ENCODE results near the gene NT5C3A. TPM values are rescaled to one million over a fixed set of nuclear protein-coding genes. Genes with fewer than 3 reads are reported as not detected.
A peak's percentile ranks its signal among the peaks of the same experiment; 100 is the strongest.
"Not testable (repeated sequence)": the region's sequence is repeated elsewhere in the genome, so short reads cannot be mapped to it uniquely, and the experiment has no call there.

The NT5C3A gene
- 10 to 100 TPM; 55.2 to 64.5 TPM for total RNA-seq

DNA sequence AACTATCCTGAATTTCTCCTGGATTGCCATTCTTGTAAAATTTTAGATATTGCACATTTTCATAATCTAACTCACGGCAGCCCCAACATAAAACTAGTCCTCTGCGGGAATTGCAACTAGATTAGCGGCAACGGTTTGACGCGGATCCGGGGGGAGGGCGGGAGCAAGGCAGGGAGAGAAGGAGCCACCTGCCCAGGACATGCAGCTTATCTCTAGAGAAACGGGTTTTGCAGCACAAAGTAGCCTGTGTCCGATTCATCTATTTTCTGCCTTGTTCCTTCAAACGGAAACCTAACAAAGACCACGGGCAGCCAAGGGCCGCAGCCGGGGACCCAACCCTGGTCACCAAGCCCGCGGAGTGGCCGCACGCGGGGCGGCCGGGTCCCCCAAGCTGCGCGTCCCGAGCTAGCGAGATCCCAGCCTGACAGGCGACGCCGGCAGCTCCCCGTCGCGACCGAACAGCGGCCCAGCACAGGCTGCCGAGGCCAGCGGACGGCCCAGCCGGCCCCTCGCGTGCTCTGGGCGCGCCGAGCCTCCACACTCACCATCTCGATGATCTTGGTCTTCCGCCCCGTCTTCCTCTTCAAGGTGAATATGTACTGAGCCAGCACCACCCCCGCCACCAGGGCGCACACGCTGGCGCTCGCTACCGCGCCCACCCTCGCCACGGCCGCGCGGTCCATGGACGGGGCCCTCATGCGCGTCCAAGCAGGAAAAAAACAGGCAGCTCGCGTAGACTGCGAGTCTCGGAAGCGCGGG is at the start of gene NT5C3A:
Gene NT5C3A, minus strand, starts transcription at position 754 of the 759 bp plus-strand sequence. Its CDS starts 71 bp downstream, at position 683.
- peaks cover 14% of the 10 kb centered on the region for H3K27me3 Mint-ChIP-seq
- POLR2A ChIA-PET: interaction anchor here (1.1 kb wide), 1 partner anchor 22 kb away, joined by 3 read pairs; no protein-coding TSS in a partner anchor
- CTCF ChIA-PET: interaction anchor here (0.6 to 4.2 kb wide), 7 partner anchors 9 to 67 kb away, joined by 3 to 16 read pairs (median 4); no protein-coding TSS in a partner anchor
- H3K9me3 Mint-ChIP-seq: peaks cover 12% of the 10 kb centered on the region
- DNase-seq: peak; percentile 35
- peak within 1 kb of the TSS; percentile 98 for H3K4me3 Mint-ChIP-seq
- H3K36me3 Mint-ChIP-seq (ENCODE audit: low read depth): peaks cover 18% of the 10 kb centered on the region
- H3K27ac Mint-ChIP-seq: peak within 1 kb of the TSS; percentile 95
- peaks cover 48% of the 10 kb centered on the region for H3K4me1 Mint-ChIP-seq

GRCh38 chr7:33111614-33112013 is 49.0 kb upstream of the NT5C3A start:
- Mint-ChIP-seq H3K36me3 (ENCODE audit: low read depth) (no peaks in the 10 kb centered on the region), H3K4me3 (no peak overlapping the region), H3K27ac (no peak overlapping the region), H3K27me3 (peaks cover 44% of the 10 kb centered on the region), H3K9me3 (no peaks in the 10 kb centered on the region), H3K4me1 (peaks cover 27% of the 10 kb centered on the region)
- no peak for DNase-seq
- ChIA-PET POLR2A (no interaction called here), CTCF (interaction anchor here (1.1 to 1.3 kb wide), 2 partner anchors 9 to 17 kb away, joined by 3 to 4 read pairs; no protein-coding TSS in a partner anchor)

DNA sequence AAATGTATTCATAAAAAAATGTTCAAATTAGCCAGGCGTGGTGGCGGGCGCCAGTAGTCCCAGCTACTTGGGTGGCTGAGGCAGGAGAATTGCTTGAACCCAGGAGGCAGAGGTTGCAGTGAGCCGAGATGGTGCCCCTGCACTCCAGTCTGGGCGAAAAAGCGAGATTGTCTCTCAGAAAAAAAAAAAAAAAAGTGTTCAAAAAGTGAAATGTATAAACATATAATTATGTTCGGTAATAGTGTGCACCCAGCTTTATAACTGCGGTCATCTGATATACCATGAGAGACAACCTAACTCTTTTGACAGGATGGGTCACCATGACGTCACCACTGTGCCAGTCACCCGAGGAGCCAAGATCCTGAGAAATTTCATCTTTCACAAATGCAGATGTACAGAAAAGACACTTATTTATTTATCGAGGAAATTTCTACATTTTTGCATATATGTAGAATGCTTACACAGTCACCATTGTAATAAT is 47.2 kb upstream of the NT5C3A start:
- CTCF ChIA-PET: interaction anchor here (0.6 to 2.1 kb wide), 8 partner anchors 11 to 148 kb away, joined by 3 to 11 read pairs (median 4); partner anchors contain the start of gene NT5C3A
- no peak overlapping the region for H3K27ac Mint-ChIP-seq
- H3K4me1 Mint-ChIP-seq: peaks cover 38% of the 10 kb centered on the region
- peak overlapping the region; percentile 66 for H3K4me3 Mint-ChIP-seq
- no peak for DNase-seq
- no peaks in the 10 kb centered on the region for H3K36me3 Mint-ChIP-seq (ENCODE audit: low read depth)
- POLR2A ChIA-PET: no interaction called here
- no peaks in the 10 kb centered on the region for H3K9me3 Mint-ChIP-seq
- peaks cover 30% of the 10 kb centered on the region for H3K27me3 Mint-ChIP-seq

DNA sequence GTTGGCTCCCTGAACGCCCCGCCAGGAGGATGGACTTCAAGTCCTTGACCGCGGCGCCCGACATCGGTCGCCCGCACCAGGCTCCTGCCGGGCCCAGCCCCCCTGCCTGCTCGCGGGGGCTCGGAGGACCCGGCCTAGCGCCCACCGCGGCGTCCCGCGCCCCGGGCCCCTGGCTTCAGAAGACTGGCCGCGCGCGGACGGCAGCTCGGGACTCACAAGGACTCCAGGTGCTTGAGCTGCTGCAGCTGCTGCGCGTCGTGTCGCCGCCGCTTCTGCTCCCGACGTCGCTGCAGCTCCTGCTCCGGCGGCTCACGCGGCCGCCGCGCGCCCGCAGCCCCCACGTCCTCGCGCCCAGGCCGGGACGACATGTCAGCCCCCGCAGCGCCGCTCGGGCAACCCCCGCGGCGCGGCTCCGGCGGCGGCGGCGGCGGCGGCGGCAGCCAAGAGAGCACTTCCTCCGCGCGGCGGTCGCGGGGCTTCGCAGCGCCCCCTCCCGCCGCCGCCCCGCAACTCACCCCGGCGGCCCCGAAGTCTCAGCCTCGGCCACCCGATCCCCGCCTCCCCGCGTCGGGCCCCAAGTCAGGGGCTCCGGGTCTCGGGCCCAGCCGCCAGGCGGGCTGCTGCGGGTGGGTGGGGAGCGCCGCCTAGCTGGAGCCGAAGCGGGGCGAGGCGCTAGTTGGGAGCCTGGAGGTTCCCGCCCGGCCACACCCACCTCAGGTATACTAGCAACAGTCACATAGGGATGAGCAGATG is 46.6 kb upstream of the NT5C3A start, which contains the start of gene RP9:
Gene RP9, minus strand, starts transcription at position 400 of the 753 bp plus-strand sequence. Its CDS starts 32 bp downstream, at position 368.
- Mint-ChIP-seq H3K27me3 (peaks cover 30% of the 10 kb centered on the region), H3K9me3 (no peaks in the 10 kb centered on the region), H3K27ac (peak within 1 kb of the TSS; percentile 10), H3K36me3 (ENCODE audit: low read depth) (no peaks in the 10 kb centered on the region), H3K4me3 (peak within 1 kb of the TSS; percentile 82), H3K4me1 (peaks cover 40% of the 10 kb centered on the region)
- POLR2A ChIA-PET: no interaction called here
- CTCF ChIA-PET: interaction anchor here (0.6 to 2.1 kb wide), 12 partner anchors 11 to 308 kb away, joined by 3 to 11 read pairs (median 3); partner anchors contain the start of gene NT5C3A
- peak; percentile 74 for DNase-seq

GRCh38 chr7:33108554-33109004 is 46.0 kb upstream of the NT5C3A start:
- Mint-ChIP-seq H3K9me3 (no peaks in the 10 kb centered on the region), H3K27me3 (peaks cover 29% of the 10 kb centered on the region), H3K4me3 (peak overlapping the region; percentile 82), H3K4me1 (peaks cover 43% of the 10 kb centered on the region), H3K27ac (peak overlapping the region; percentile 10), H3K36me3 (ENCODE audit: low read depth) (no peaks in the 10 kb centered on the region)
- ChIA-PET POLR2A (interaction anchor here (0.6 to 1.5 kb wide), 2 partner anchors 219 to 262 kb away, joined by 3 to 5 read pairs; no protein-coding TSS in a partner anchor), CTCF (interaction anchor here (0.6 to 2.1 kb wide), 15 partner anchors 9 to 347 kb away, joined by 3 to 5 read pairs (median 3); no protein-coding TSS in a partner anchor)
- peak; percentile 24 for DNase-seq

GRCh38 chr7:33107136-33108066 is 44.8 kb upstream of the NT5C3A start:
- peaks cover 43% of the 10 kb centered on the region for H3K4me1 Mint-ChIP-seq
- no peaks in the 10 kb centered on the region for H3K9me3 Mint-ChIP-seq
- ChIA-PET POLR2A (interaction anchor here (1.5 kb wide), 1 partner anchor 261 kb away, joined by 3 read pairs; no protein-coding TSS in a partner anchor), CTCF (interaction anchor here (0.6 to 2.1 kb wide), 18 partner anchors 8 to 346 kb away, joined by 3 to 4 read pairs (median 3); no protein-coding TSS in a partner anchor)
- peak overlapping the region; percentile 50 for H3K27ac Mint-ChIP-seq
- peaks cover 24% of the 10 kb centered on the region for H3K27me3 Mint-ChIP-seq
- peak overlapping the region; percentile 82 for H3K4me3 Mint-ChIP-seq
- DNase-seq: peak; percentile 63
- H3K36me3 Mint-ChIP-seq (ENCODE audit: low read depth): peaks cover 7% of the 10 kb centered on the region

- CTCF ChIA-PET: no interaction called here
- POLR2A ChIA-PET: no interaction called here
- H3K36me3 Mint-ChIP-seq (ENCODE audit: low read depth): peaks cover 20% of the 10 kb centered on the region
Measured at GRCh38 chr7:33101906-33102305, 39.3 kb upstream of the NT5C3A start.

DNA sequence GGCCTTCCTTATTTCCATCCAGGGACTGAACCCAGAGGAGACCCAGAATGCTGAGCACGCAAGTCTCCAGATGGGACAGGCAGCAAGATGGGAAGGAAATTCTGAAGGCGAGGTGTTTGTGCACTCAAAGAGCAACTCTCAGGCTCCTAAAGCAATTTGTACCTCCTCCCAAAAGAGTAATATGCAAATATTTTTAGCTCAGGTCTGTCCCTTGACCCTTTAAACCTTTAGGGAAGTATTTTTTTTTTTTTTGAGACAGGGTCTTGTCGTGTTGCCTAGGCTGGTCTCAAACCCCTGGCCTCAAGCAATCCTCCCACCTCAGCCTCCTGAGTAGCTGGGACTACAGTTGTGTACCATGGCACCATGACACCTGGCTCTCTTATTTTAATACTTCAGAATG is 38.2 kb upstream of the NT5C3A start:
- CTCF ChIA-PET: interaction anchor here (0.9 kb wide), 1 partner anchor 1436 kb away, joined by 5 read pairs; no protein-coding TSS in a partner anchor
- POLR2A ChIA-PET: no interaction called here
- Mint-ChIP-seq H3K27ac (no peak overlapping the region), H3K9me3 (no peaks in the 10 kb centered on the region), H3K27me3 (no peaks in the 10 kb centered on the region), H3K36me3 (ENCODE audit: low read depth) (peaks cover 31% of the 10 kb centered on the region), H3K4me3 (no peak overlapping the region), H3K4me1 (peaks cover 9% of the 10 kb centered on the region)
- no peak for DNase-seq

More at GRCh38 chr7:33101906-33102305, 39.3 kb upstream of the NT5C3A start:
- DNase-seq: no peak
- Mint-ChIP-seq H3K4me1 (peaks cover 20% of the 10 kb centered on the region), H3K9me3 (no peaks in the 10 kb centered on the region), H3K4me3 (no peak overlapping the region), H3K27me3 (no peaks in the 10 kb centered on the region), H3K27ac (no peak overlapping the region)

GRCh38 chr7:33099154-33099940 is 36.8 kb upstream of the NT5C3A start:
- no peaks in the 10 kb centered on the region for H3K9me3 Mint-ChIP-seq
- no peak overlapping the region for H3K4me3 Mint-ChIP-seq
- DNase-seq: no peak
- H3K27ac Mint-ChIP-seq: no peak overlapping the region
- no peaks in the 10 kb centered on the region for H3K27me3 Mint-ChIP-seq
- H3K36me3 Mint-ChIP-seq (ENCODE audit: low read depth): peaks cover 39% of the 10 kb centered on the region
- CTCF ChIA-PET: interaction anchor here (0.6 to 1.1 kb wide), 2 partner anchors 9 kb away, joined by 3 read pairs; no protein-coding TSS in a partner anchor
- H3K4me1 Mint-ChIP-seq: peaks cover 4% of the 10 kb centered on the region
- POLR2A ChIA-PET: no interaction called here

- H3K27me3 Mint-ChIP-seq, H3K27ac Mint-ChIP-seq, H3K4me1 Mint-ChIP-seq, H3K4me3 Mint-ChIP-seq, POLR2A ChIA-PET, DNase-seq, H3K9me3 Mint-ChIP-seq: not testable (repeated sequence)
- H3K36me3 Mint-ChIP-seq (ENCODE audit: low read depth): peaks cover 39% of the 10 kb centered on the region
- CTCF ChIA-PET: interaction anchor here (1.0 kb wide), 2 partner anchors 9 to 39 kb away, joined by 3 read pairs; no protein-coding TSS in a partner anchor
Measured at GRCh38 chr7:33094745-33095275, 32.2 kb upstream of the NT5C3A start.

GRCh38 chr7:33093266-33093665 is 30.7 kb upstream of the NT5C3A start:
- no peak for DNase-seq
- Mint-ChIP-seq H3K4me1 (no peaks in the 10 kb centered on the region), H3K36me3 (ENCODE audit: low read depth) (peaks cover 30% of the 10 kb centered on the region), H3K27ac (no peak overlapping the region), H3K9me3 (no peaks in the 10 kb centered on the region), H3K27me3 (no peaks in the 10 kb centered on the region), H3K4me3 (no peak overlapping the region)
- ChIA-PET CTCF (no interaction called here), POLR2A (no interaction called here)
